Memory B cell (primary cell): ENCODE measurements around the gene LDHA.
"Not testable (repeated sequence)": the region's sequence is repeated elsewhere in the genome, so short reads cannot be mapped to it uniquely, and the experiment has no call there.

Experiments used
- ATAC-seq: fragments of 150-1000 bp; cut with Tn5 transposase; 2 replicates; pipeline ENCODE4 v1.10.0; 2021; ENCODE audit warnings: low read depth, mild to moderate bottlenecking, moderate library complexity
- DNase-seq, 2 donors: peaks; one replicate each; pipeline ENCODE4 v3.0.0; 2022; ENCODE audit warnings: low spot score in 2 of 2
- H3K27ac Mint-ChIP-seq: one replicate; pipeline ENCODE4 v1.8.0; 2022; ENCODE audit warnings: mild to moderate bottlenecking, moderate library complexity, mixed read lengths
- H3K27me3 Mint-ChIP-seq: one replicate; pipeline ENCODE4 v1.8.0; 2022; ENCODE audit warnings: mixed read lengths
- H3K36me3 Mint-ChIP-seq: one replicate; pipeline ENCODE4 v1.8.0; 2022; ENCODE audit warnings: mild to moderate bottlenecking, mixed read lengths
- H3K4me1 Mint-ChIP-seq: one replicate; pipeline ENCODE4 v1.8.0; 2022; ENCODE audit warnings: mixed read lengths
- H3K4me3 Mint-ChIP-seq: one replicate; pipeline ENCODE4 v1.8.0; 2022; ENCODE audit warnings: mild to moderate bottlenecking, moderate library complexity, mixed read lengths
- H3K9me3 Mint-ChIP-seq: one replicate; pipeline ENCODE4 v1.8.0; 2022; ENCODE audit warnings: mixed read lengths

The LDHA gene

DNA sequence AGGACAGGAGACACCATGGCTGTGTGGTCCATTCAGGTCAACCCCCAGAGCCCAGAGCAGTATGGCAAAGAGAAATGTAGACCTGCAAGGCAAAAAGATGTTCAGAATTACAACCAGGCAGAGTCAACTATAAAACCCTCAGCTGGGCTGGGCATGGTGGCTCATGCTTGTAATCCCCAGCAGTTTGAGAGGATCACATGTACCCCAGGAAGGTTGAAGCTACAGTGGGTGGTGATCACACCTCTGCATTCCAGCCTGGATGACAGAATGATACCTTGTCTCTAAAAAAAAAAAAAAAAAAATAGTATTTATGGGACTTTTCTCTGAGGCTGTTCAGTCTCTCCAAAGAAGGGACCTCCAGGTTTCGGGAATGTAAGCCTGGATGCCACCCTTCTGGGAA, 18.4 kb upstream of the LDHA start:
- Mint-ChIP-seq H3K27me3 (no peaks in the 10 kb centered on the region), H3K4me3 (no peak overlapping the region), H3K36me3 (peaks cover 1% of the 10 kb centered on the region), H3K9me3 (no peaks in the 10 kb centered on the region), H3K4me1 (no peaks in the 10 kb centered on the region), H3K27ac (no peak overlapping the region)
- DNase-seq (no peak), ATAC-seq (no peak)

DNA sequence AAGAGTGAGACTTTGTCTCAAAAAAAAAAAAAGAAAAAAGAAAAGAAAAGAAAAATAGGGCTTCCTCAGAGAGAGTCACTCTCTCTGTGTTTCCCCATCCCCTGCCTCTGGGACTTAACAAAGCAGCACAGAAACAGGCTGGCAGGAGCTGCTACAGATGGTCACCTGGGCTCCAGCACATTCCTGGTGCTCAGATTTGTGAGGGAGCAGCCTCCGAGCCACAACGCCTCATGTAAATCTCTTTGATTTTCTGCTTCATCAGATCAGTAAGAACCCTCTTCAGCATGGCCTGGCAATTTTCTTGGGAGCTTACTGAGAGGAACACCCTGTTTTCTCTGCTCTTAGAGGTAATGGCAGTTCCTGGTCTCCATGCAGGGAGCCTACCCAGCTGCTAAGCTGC, 15.2 kb upstream of the LDHA start:
- H3K4me3 Mint-ChIP-seq: no peak overlapping the region
- DNase-seq (no peak), ATAC-seq (no peak)
- H3K36me3 Mint-ChIP-seq: no peaks in the 10 kb centered on the region
- H3K27ac Mint-ChIP-seq: no peak overlapping the region
- peaks cover 12% of the 10 kb centered on the region for H3K4me1 Mint-ChIP-seq
- no peaks in the 10 kb centered on the region for H3K9me3 Mint-ChIP-seq
- no peaks in the 10 kb centered on the region for H3K27me3 Mint-ChIP-seq

DNA sequence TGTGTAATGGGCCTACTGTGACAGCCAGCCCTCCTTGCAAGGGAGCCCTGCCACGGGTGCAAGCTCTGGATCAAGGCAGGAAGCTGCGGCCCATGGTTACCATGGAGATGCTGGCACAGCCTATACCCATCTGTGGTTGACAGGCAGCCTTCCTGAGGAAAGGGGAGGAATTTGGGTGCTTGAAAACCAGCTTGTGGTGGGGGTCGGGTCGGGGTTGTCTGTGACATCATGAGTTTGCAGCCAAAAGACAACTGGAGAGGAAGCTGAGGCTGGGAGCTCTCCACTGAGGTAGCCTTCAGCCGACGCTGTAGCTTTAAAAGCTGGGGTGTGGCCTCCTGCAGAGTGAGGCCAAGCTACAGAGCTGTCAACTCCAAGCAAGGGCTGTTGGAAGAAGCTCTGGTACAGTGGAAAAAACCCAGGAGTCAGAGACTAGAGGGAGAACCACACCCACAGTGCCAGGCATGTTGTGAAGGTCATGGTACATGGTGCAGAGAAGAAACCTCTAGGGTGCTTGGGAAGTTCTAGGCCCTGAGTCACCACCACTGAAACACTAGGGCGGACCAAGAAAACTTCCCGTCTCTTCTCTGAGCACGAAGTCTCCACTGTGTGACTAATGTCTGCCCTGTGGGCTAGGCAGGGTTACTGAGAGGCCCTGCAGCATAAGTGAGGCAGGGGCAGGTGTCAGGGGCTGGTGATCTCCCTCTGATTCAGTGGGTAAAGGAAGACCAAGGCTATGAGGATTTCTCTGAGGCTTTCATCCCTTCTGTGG, 10.8 kb upstream of the LDHA start:
- ATAC-seq: peak; percentile 37
- Mint-ChIP-seq H3K9me3 (no peaks in the 10 kb centered on the region), H3K4me1 (peaks cover 12% of the 10 kb centered on the region), H3K36me3 (no peaks in the 10 kb centered on the region), H3K27me3 (no peaks in the 10 kb centered on the region), H3K4me3 (no peak overlapping the region), H3K27ac (peak overlapping the region; percentile 72)
- no peak for DNase-seq

DNA sequence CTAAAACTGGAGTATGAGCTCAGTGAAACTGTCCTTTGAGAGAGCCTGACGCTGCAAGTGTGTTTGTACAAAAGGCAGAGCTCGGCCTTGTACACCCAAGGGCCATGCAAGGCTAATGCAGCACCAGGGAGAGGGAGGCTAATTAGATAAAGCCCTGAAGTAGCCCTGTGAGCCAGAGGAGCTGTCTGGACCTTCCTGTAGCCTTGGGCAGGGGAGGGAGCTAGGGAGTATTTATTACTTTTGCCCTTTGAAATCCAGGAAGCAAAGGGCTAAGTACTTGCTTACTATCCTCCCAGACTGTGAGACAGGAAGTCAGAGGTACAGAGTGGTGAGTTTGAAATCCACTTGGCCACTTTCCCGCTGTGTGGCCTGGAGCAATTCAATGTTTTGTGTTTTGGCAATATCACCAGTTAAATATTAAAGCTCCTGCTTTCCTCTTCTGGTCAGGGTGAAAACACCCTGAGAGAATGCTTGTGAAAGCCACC, 10.2 kb upstream of the LDHA start:
- no peaks in the 10 kb centered on the region for H3K36me3 Mint-ChIP-seq
- no peaks in the 10 kb centered on the region for H3K27me3 Mint-ChIP-seq
- ATAC-seq: no peak
- H3K4me3 Mint-ChIP-seq: no peak overlapping the region
- no peak for DNase-seq
- H3K27ac Mint-ChIP-seq: peak overlapping the region; percentile 72
- peaks cover 12% of the 10 kb centered on the region for H3K4me1 Mint-ChIP-seq
- no peaks in the 10 kb centered on the region for H3K9me3 Mint-ChIP-seq

DNA sequence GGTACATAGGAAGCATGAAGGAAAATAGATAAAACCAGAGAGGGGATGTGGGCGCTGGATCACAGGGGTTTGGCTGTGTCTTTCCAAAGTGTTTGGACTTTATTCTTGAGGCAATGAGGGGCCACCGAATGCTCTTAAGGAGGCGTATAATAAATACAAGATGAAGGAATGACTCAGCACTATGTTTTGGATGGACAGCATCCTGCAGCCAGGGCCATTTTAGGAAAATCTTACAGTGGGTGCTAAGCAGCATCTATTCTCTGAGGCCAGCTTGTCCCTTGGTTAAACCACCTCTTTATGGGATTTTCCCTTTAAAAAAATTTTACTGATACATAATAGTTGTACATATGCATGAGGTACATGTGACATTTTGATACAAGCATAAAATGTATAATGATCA, 4.3 kb upstream of the LDHA start:
- H3K36me3 Mint-ChIP-seq: no peaks in the 10 kb centered on the region
- H3K4me3 Mint-ChIP-seq: no peak overlapping the region
- no peaks in the 10 kb centered on the region for H3K9me3 Mint-ChIP-seq
- H3K27me3 Mint-ChIP-seq: no peaks in the 10 kb centered on the region
- DNase-seq: no peak
- H3K27ac Mint-ChIP-seq: no peak overlapping the region
- ATAC-seq: no peak
- peaks cover 4% of the 10 kb centered on the region for H3K4me1 Mint-ChIP-seq

DNA sequence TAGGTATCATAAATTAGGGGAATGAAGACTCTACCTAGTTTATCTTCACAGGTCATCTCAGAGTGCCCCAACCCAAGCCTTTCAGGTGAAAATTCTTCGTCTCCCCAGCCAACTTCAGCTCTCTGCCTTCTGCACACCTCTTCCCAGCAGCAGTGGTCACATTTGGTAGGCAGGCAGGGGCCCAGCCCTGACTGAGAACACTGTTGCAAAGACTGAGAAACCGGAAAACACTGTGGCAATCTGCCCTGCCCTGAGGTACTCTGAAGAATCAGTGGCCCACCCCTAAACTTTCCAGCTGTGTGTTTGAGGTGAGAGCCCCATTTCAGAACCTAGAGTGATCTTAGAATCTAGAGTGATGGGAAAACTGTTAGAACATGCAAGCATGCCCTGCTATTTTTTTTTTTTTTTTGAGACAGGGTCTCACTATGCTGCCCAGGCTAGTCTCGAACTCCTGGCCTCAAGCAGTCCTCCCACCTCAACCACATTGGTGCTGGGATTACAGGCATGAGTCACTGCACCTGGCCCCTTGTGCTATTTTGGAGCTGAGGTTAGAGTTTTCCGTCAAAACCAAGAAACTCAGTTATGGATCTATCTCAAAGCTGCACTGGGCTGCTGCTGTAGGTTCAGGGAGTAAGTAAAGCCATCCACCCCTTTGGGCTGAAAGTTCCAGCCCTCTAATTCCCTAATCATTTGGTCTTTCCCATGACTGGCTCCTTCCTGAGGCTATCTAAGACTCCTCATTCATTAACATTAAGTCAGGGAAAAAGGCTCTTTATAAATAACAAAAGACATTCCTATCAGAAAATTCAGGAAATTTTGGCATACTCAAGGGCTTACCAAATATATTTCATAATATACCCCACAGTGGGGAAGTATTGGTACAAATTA, 1.7 kb upstream of the LDHA start:
- Mint-ChIP-seq H3K9me3 (no peaks in the 10 kb centered on the region), H3K4me1 (peaks cover 11% of the 10 kb centered on the region), H3K4me3 (peak overlapping the region; percentile 24), H3K36me3 (peaks cover 2% of the 10 kb centered on the region), H3K27me3 (no peaks in the 10 kb centered on the region), H3K27ac (no peak overlapping the region)
- ATAC-seq (no peak), DNase-seq (no peak)

DNA sequence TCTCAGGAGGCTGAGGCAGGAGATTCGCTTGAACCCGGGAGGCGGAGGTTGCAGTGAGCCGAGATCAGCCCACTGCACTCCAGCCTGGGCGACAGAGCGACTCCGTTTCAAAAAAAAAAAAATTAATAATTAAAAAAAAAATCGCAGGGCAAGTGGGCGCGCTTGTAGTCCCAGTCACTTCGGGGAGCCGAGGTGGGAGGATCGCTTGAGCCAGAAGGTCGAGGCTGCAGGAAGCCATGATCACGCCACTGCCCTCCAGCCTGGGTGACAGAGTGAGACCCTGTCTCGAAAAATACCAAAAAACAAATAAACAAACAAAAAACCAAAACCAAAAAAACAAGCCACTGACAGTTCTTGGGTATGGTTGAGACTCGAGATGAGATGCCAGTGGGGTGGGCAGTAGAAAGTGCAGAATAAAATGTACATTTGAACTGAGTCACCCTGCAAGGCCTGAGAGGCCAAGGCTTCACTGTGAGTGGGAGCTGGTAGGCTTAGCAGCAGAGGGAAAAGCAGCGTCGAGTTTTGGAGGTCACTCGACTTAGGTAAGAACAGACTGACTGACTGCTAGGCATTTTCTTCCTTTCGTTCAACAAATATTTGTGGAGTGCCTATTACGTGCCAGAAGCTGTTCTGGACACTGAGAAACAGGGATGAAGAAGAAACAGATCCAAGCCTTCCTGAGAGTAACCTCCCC, 635 bp upstream of the LDHA start:
- H3K9me3 Mint-ChIP-seq: no peaks in the 10 kb centered on the region
- peaks cover 13% of the 10 kb centered on the region for H3K4me1 Mint-ChIP-seq
- H3K27me3 Mint-ChIP-seq: no peaks in the 10 kb centered on the region
- H3K27ac Mint-ChIP-seq: peak overlapping the region; percentile 89
- DNase-seq (no peak), ATAC-seq (no peak)
- H3K4me3 Mint-ChIP-seq: peak overlapping the region; percentile 98
- peaks cover 6% of the 10 kb centered on the region for H3K36me3 Mint-ChIP-seq

DNA sequence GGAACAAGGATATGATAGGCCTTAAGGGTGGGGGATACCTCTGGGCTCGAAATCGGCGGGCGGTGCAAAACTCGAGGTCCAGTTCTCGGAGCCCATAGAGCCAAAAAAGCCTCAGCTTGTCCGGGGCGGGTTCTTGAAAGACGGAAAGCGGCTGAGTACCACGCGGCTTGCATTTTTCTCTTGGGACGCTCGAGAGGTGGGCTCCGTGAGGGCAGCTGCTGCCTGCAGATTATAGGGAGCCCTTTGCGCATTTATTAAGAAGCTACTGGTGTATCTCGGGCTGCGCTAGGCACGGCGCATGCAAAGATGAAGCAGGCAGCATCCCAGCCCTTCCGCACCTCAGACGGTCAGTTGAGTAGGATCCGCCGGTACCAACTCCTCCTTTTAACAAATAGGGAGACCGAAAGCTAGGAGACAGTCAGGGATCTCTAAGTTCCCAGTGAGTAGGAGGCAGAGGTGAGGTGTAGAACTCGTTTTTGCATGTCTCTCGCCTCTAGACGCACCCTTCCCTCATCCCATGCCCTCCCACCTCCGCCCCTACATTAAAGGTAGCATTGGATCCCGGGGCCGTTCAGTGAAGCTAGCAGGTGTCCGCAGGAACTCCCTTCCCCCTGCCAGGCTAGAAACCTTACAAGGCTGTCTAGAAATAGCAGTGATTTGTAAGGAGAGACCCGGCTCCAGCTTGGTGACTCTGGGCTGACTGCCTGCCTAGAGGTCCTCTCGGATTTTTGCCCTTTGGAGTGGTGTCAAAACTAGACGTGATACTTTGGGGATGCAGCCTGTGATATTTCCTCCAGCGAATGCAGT, 768 bp downstream of the LDHA start:
- peak overlapping the region; percentile 98 for H3K4me3 Mint-ChIP-seq
- H3K27ac Mint-ChIP-seq: peak overlapping the region; percentile 89
- no peak for ATAC-seq
- H3K4me1 Mint-ChIP-seq: peaks cover 13% of the 10 kb centered on the region
- peaks cover 14% of the 10 kb centered on the region for H3K36me3 Mint-ChIP-seq
- no peaks in the 10 kb centered on the region for H3K9me3 Mint-ChIP-seq
- no peaks in the 10 kb centered on the region for H3K27me3 Mint-ChIP-seq
- peak in 1 of 2 donors; percentile 7 for DNase-seq

DNA sequence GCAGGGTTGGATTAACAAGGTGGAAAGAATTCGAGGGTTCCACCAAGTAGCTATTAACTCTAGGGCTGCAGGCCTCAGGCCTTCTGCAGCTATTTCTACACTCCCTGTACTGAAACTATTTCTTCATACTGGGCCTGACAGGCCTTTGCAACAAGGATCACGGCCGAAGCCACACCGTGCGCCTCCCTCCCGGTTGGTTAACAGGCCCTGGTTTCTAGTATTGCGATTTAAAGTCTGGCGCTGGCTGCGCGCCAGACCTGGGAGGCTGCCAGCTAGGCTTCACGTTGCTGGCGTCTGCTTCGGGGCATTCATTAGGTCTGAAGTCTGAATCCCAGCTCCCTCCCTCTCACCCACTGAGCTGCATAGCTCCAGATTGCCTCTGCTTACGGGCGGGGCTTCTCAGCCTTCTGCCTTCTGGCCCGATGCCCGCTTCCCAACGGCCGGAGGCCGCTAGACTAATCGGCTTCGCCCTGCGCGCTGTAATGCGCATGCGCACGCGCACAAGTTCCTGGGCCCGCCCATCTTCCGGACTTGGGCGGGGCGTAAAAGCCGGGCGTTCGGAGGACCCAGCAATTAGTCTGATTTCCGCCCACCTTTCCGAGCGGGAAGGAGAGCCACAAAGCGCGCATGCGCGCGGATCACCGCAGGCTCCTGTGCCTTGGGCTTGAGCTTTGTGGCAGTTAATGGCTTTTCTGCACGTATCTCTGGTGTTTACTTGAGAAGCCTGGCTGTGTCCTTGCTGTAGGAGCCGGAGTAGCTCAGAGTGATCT, 1.6 kb downstream of the LDHA start:
- peak overlapping the region; percentile 98 for H3K4me3 Mint-ChIP-seq

DNA sequence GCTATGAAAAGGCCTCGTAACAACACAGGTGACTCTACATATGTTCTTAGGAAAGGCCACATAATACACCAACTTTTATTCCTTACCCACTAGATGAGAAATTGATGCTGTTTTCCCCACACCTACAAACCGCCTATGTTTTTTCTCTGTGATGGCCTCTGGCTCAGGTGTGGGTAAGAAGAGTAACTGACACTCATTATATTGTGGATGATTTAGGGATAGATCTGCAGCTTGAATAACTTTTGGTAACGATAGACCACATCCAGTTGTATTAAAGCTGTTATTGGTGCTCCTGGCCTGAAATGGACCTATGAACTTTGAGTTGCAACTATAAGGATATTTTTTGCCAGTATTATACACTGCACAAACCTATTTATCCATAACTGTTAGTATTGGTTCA, 3.6 kb downstream of the LDHA start:
- Mint-ChIP-seq H3K9me3 (no peaks in the 10 kb centered on the region), H3K27me3 (no peaks in the 10 kb centered on the region), H3K36me3 (peaks cover 22% of the 10 kb centered on the region), H3K4me3 (no peak overlapping the region), H3K4me1 (peaks cover 13% of the 10 kb centered on the region), H3K27ac (no peak overlapping the region)
- DNase-seq (no peak), ATAC-seq (no peak)

More for the DNA sequence above, 1.6 kb downstream of the LDHA start:
- H3K9me3 Mint-ChIP-seq: no peaks in the 10 kb centered on the region
- peaks cover 13% of the 10 kb centered on the region for H3K4me1 Mint-ChIP-seq
- H3K27me3 Mint-ChIP-seq: no peaks in the 10 kb centered on the region
- ATAC-seq (peak; percentile 66), DNase-seq (peak; percentile 93 to 96)
- peak overlapping the region; percentile 88 for H3K27ac Mint-ChIP-seq
- H3K36me3 Mint-ChIP-seq: peaks cover 19% of the 10 kb centered on the region

DNA sequence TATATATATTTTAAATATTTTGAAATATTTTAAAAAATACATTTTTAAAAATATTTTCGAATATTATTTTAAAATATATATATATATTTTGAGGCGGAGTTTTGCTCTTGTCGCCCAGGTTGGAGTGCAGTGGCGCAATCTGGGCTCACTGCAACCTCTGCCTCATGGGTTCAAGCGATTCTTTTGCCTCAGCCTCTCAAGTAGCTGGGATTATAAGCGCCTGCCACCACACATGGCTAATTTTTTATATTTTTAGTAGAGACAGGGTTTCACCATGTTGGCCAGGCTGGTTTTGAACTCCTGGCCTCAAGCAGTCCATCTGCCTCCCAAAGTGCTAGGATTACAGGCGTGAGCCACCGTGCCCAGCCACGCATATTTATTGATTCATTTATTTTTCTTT, 6.7 kb downstream of the LDHA start:
- H3K27me3 Mint-ChIP-seq, H3K4me3 Mint-ChIP-seq, H3K9me3 Mint-ChIP-seq, H3K27ac Mint-ChIP-seq, H3K4me1 Mint-ChIP-seq, DNase-seq, ATAC-seq: not testable (repeated sequence)
- H3K36me3 Mint-ChIP-seq: peaks cover 35% of the 10 kb centered on the region

DNA sequence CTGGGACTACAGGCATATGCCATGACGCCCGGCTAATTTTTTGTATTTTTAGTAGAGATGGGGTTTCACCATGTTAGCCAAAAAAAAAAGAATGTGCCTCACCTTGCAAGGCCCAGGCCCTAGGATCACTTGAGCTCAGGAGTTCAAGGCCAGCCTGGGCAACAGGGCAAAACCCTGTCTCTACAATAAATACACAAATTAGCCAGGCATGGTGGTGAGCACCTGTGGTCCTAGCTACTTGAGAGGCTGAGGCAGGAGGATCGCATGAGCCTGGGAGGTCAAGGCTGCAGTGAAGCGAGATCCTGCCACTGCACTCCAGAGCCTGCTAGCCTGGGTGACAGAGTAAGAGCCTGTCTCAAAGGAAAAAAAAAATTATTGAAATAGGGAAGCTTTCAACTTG, 9.7 kb downstream of the LDHA start:
- no peaks in the 10 kb centered on the region for H3K27me3 Mint-ChIP-seq
- no peak overlapping the region for H3K4me3 Mint-ChIP-seq
- H3K27ac Mint-ChIP-seq: no peak overlapping the region
- no peaks in the 10 kb centered on the region for H3K9me3 Mint-ChIP-seq
- DNase-seq: no peak
- ATAC-seq: no peak
- no peaks in the 10 kb centered on the region for H3K4me1 Mint-ChIP-seq
- peaks cover 35% of the 10 kb centered on the region for H3K36me3 Mint-ChIP-seq

DNA sequence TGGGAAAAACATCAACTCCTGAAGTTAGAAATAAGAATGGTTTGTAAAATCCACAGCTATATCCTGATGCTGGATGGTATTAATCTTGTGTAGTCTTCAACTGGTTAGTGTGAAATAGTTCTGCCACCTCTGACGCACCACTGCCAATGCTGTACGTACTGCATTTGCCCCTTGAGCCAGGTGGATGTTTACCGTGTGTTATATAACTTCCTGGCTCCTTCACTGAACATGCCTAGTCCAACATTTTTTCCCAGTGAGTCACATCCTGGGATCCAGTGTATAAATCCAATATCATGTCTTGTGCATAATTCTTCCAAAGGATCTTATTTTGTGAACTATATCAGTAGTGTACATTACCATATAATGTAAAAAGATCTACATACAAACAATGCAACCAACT, 13.0 kb downstream of the LDHA start:
- not testable (repeated sequence) for DNase-seq, H3K9me3 Mint-ChIP-seq, H3K4me1 Mint-ChIP-seq, ATAC-seq, H3K27ac Mint-ChIP-seq, H3K27me3 Mint-ChIP-seq, H3K4me3 Mint-ChIP-seq
- peaks cover 25% of the 10 kb centered on the region for H3K36me3 Mint-ChIP-seq
